Thyroid gland (tissue), 4 donors: ENCODE measurements around the gene SLC15A4. TPM values are rescaled to one million over a fixed set of nuclear protein-coding genes. Genes with fewer than 3 reads are reported as not detected.
"Not testable (repeated sequence)": the region's sequence is repeated elsewhere in the genome, so short reads cannot be mapped to it uniquely, and the experiment has no call there.

Source experiments
- DNase-seq, 2 donors: peaks; one replicate each; pipeline ENCODE4 v3.0.0-alpha.2; 2019
- H3K27ac ChIP-seq, 3 donors: fragments of 200-600 bp; sonication (generic); 1 replicate in 2 of 3; 2 replicates in 1 of 3; pipeline ENCODE4 v1.5.1; 2016 to 2019; ENCODE audit warnings: mild to moderate bottlenecking in 1 of 3, moderate library complexity in 1 of 3
- H3K27me3 ChIP-seq: fragments of 200-600 bp; sonication (generic); one replicate; pipeline ENCODE4 v1.5.1; 2019
- H3K36me3 ChIP-seq, 2 donors: fragments of 200-600 bp; sonication (generic); one replicate each; pipeline ENCODE4 v1.5.1; 2016 to 2019
- H3K4me1 ChIP-seq, 2 donors: fragments of 200-600 bp; sonication (generic); one replicate each; pipeline ENCODE4 v1.5.1; 2017 to 2019
- H3K4me3 ChIP-seq, 3 donors: fragments of 200-600 bp; sonication (generic); replicated peaks in 1 of 3; 1 replicate in 2 of 3; 2 replicates in 1 of 3; pipeline ENCODE4 v1.5.1; 2016; ENCODE audit warnings: mild to moderate bottlenecking in 1 of 3
- H3K9me3 ChIP-seq: fragments of 200-600 bp; sonication (generic); one replicate; pipeline ENCODE4 v1.5.1; 2017
- POLR2A ChIP-seq, 2 donors: fragments of 450-650 bp; IDR thresholded peaks; one replicate each; pipeline ENCODE4 v1.6.1; 2017; ENCODE audit warnings: antibody characterized with exemption in 2 of 2, mild to moderate bottlenecking in 2 of 2, moderate library complexity in 1 of 2
- WGBS, 2 donors: methylation state at CpG; one replicate each; pipeline ENCODE4 v1.1.5; 2017; 5-methylcytosine and 5-hydroxymethylcytosine counted together
- intact Hi-C: fragments of 100-400 bp; cut with DNase I; formaldehyde crosslinking; loops from one replicate; pipeline ENCODE4 v1.15.1; 2023
- total RNA-seq, 4 donors: library from RNA; depleted of rRNA; stranded (reverse); fragments of >200 nt; gene quantifications; one replicate each; pipeline ENCODE4 v1.2.3, GENCODE V29; 2016
- TF ChIP-seq, protein P1 (sequence below), 6 experiments: fragments of 200-600 bp in 3 of 6; fragments of 450-650 bp in 3 of 6; sonication (generic) in 3 of 6; IDR thresholded peaks; one replicate each; pipeline ENCODE4 v1.5.1; 2016 to 2019; ENCODE audit warnings: antibody characterized with exemption in 6 of 6, mild to moderate bottlenecking in 2 of 6, inconsistent platforms in 1 of 6, moderate library complexity in 1 of 6

The SLC15A4 gene
- total RNA-seq, 4 donors from 2014 or later: 40.4 to 55.6 (median 43.9) TPM

DNA sequence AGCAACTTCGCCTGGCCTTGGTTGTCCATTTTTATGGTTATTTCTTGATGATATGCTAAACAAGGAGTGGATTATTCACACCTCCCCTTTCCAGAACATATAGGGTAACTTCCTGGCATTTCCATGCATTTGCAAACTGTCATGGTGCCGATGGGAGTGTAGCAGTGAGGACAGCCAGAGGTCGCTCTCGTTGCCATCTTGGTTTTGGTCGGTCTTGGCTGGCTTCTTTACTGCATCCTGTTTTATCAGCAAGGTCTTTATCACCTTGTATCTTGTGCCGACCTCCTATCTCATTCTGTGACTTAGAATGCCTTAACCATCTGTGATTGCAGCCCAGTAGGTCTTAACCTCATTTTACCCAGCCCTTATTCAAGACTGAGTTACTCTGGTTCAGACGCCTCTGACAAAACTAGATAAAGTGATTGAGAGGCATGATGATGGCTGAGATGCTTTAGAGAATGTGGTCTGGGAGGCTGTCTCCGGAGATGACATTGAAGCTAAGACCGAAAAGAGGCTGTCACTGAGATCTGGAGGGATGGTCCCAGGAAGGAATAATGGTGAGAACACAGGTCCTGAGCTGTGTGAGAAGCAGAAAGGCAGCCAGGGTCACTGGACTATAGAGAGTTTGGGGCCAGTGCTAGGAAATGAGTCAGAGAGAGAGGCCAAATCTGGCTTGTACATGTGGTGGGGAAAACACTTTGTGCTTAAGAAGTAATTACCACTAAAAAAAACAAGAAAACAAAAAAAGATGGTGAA is 32.5 kb upstream of the SLC15A4 start:
- Histone ChIP-seq H3K36me3 (no peaks in the 10 kb centered on the region), H3K27me3 (no peaks in the 10 kb centered on the region), H3K9me3 (no peaks in the 10 kb centered on the region), H3K4me1 (peaks cover 0 to 5% of the 10 kb centered on the region in 2 donors), H3K27ac (no peak overlapping the region), H3K4me3 (no peak overlapping the region)
- 86 to 90% methylated on average over 9 of the region's 9 CpGs for WGBS, 2 donors
- intact Hi-C loops: no loop called here
- TF ChIP-seq, protein P1, sequence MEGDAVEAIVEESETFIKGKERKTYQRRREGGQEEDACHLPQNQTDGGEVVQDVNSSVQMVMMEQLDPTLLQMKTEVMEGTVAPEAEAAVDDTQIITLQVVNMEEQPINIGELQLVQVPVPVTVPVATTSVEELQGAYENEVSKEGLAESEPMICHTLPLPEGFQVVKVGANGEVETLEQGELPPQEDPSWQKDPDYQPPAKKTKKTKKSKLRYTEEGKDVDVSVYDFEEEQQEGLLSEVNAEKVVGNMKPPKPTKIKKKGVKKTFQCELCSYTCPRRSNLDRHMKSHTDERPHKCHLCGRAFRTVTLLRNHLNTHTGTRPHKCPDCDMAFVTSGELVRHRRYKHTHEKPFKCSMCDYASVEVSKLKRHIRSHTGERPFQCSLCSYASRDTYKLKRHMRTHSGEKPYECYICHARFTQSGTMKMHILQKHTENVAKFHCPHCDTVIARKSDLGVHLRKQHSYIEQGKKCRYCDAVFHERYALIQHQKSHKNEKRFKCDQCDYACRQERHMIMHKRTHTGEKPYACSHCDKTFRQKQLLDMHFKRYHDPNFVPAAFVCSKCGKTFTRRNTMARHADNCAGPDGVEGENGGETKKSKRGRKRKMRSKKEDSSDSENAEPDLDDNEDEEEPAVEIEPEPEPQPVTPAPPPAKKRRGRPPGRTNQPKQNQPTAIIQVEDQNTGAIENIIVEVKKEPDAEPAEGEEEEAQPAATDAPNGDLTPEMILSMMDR (IDR thresholded peaks at IDR 0.05): no peak
- no peak for TF ChIP-seq POLR2A (IDR thresholded peaks at IDR 0.05)
- no peak for DNase-seq

DNA sequence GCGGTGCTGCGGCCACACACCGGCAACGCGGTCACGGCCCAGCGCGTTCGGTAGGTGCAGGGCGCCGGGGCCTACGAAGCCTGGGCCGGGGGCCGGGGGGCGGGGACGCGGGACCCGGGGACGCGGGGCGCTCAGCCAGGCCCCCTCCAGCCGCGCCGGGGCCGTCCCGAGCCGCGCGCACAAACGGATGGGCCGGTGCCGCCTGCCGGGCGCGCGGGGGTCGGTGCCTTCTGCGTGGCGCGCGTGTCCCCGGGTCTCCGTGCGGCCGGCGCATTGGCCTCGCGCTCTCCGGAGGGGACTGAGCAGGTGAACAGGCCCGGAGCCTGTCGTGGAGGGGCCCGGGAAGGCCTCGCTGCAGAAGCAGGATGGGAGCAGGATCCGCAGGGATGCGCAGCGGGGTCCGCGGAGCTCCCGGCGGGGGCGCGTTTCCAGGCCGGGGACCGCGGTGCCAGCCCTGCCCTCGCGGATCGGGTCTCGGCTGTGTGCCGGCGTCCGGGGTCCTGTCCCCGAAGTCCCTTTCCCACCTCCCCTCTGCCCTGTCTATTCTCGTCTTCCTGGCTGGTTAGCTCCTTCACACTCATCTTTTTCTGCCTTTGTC is 29.9 kb upstream of the SLC15A4 start:
- H3K27me3 ChIP-seq: no peaks in the 10 kb centered on the region
- peaks cover 0 to 5% of the 10 kb centered on the region in 2 donors for H3K4me1 ChIP-seq
- H3K27ac ChIP-seq: no peak overlapping the region
- no peaks in the 10 kb centered on the region for H3K36me3 ChIP-seq
- intact Hi-C loops: no loop called here
- 0 to 1% methylated on average over 11 to 14 of the region's 74 CpGs for WGBS, 2 donors
- peak overlapping the region in 1 of 3 donors; percentile 12 for H3K4me3 ChIP-seq
- no peaks in the 10 kb centered on the region for H3K9me3 ChIP-seq
- DNase-seq: peak in 1 of 2 donors; percentile 17
- no peak for TF ChIP-seq POLR2A (IDR thresholded peaks at IDR 0.05)
- TF ChIP-seq, protein P1 (IDR thresholded peaks at IDR 0.05): no peak

DNA sequence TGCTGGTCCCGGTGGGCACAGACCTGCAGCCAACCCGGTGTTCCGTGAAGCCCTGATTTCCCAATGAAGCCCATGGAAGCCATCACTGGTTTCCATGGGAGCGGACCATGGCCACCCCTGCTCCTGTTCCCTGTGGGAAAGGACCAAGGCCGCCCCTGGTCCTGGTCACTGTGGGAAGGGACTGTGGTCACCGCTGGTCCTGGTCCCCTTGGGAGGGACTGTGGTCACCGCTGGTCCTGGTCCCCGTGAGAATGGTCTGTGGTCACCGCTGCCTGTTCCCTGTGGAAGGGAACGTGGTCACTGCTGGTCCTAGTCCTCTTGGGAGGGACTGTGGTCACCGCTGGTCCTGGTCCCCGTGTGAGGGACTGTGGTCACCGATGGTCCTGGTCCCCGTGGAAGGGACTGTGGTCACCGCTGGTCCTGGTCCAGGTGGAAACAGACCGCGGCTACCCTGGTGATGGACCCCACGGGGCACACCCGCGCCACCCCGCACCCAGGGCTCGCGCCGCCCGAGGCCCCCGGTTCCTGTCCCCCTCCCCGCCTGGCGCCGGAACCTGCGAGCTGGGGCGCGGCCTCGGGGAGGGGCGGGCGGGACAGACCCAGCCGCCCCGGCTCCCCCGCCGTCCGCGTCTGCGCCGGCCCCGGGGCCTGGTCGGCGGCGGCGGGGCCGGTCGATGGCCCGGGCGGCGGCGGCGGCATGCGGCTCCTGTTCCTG is 29.3 kb upstream of the SLC15A4 start, which contains the start of gene GLT1D1:
GLT1D1 (plus strand) TSS at position 594 of the 715 bp plus-strand sequence; CDS start at position 698, 104 bp downstream.
- H3K9me3 ChIP-seq: no peaks in the 10 kb centered on the region
- no peaks in the 10 kb centered on the region for H3K27me3 ChIP-seq
- no peak for TF ChIP-seq POLR2A (IDR thresholded peaks at IDR 0.05)
- TF ChIP-seq, protein P1 (IDR thresholded peaks at IDR 0.05): no peak
- intact Hi-C loops: no loop called here
- H3K4me3 ChIP-seq: peak within 1 kb of the TSS in 1 of 3 donors; percentile 12
- H3K27ac ChIP-seq: no peak within 1 kb of the TSS
- WGBS, 2 donors: 64 to 92% methylated on average over 2 to 9 of the region's 56 CpGs
- no peak for DNase-seq
- peaks cover 0 to 5% of the 10 kb centered on the region in 2 donors for H3K4me1 ChIP-seq
- H3K36me3 ChIP-seq: no peaks in the 10 kb centered on the region

DNA sequence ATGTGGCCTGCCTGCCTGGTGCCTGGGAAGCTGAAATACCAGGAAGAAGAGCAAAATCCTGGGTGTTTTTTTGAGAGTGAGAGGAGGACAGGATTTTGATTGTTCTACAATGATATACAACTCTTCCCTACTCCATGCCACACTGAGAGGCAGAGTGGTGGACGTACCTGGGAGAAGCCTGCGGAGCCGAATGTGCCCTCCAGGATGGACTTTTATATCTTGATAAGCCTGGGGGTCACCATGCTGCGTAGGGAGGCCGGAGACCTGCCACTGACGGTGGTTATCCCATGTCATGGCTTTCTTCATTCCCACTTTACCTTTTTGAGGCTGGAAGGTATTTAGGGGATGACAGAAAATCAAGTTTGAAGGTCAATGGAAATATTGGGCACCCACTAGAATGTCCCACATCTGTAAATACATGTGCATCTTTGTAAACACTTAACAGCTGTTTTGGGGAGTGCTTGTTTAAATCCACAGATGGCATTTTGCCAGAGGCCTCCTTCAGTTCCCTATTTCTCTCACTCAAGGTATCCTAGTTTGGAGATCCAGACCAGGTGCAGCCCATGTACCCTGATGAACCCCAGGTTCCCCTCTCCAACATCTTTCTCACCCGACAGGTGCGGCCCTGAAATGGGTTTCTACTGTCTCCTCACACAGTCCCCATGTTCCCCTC is 28.4 kb upstream of the SLC15A4 start:
- no peak for DNase-seq
- no peaks in the 10 kb centered on the region for H3K9me3 ChIP-seq
- TF ChIP-seq POLR2A (IDR thresholded peaks at IDR 0.05): no peak
- TF ChIP-seq, protein P1 (IDR thresholded peaks at IDR 0.05): no peak
- H3K27me3 ChIP-seq: no peaks in the 10 kb centered on the region
- peaks cover 0 to 5% of the 10 kb centered on the region in 2 donors for H3K4me1 ChIP-seq
- H3K36me3 ChIP-seq: no peaks in the 10 kb centered on the region
- H3K4me3 ChIP-seq: no peak overlapping the region
- 86 to 87% methylated on average over 8 of the region's 8 CpGs for WGBS, 2 donors
- intact Hi-C loops: no loop called here
- H3K27ac ChIP-seq: no peak overlapping the region

DNA sequence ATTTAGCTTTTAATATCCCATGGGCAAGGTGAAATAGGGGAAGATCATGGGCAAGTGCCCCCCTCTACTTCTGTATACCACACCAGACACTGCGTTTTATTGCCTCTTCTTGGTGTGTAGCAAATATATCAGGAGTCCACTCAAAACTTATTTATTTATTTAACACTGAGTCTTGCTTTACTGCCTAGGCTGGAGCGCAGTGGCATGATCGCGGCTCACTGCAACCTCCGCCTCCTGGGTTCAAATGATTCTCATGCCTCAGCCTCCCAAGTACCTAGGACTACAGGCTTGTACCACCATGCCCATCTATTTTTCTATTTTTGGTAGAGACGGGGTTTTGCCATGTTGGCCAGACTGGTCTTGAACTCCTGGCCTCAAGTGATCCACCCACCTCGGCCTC is 27.7 kb upstream of the SLC15A4 start:
- H3K4me1 ChIP-seq, H3K9me3 ChIP-seq, DNase-seq, H3K36me3 ChIP-seq, H3K4me3 ChIP-seq, H3K27me3 ChIP-seq, H3K27ac ChIP-seq, intact Hi-C loops: not testable (repeated sequence)
- WGBS, 2 donors: 88% methylated on average over 7 of the region's 7 CpGs
